Chondrocyte (in vitro differentiated cells): ENCODE results near the gene CCT5. TPM values are rescaled to one million over a fixed set of nuclear protein-coding genes. Genes with fewer than 3 reads are reported as not detected.

ENCODE experiments used
- DNase-seq: peaks from one replicate; pipeline ENCODE4 v3.0.0; 2021; ENCODE audit warnings: mixed read lengths, low spot score
- H3K27ac Mint-ChIP-seq: one replicate; pipeline ENCODE4 v1.8.0; 2021; ENCODE audit warnings: mild to moderate bottlenecking, moderate library complexity, mixed read lengths; ENCODE audit not compliant: unreplicated experiment
- H3K27me3 Mint-ChIP-seq: 2 replicates; pipeline ENCODE4 v1.8.0; 2021; ENCODE audit warnings: low read depth, mixed read lengths
- H3K36me3 Mint-ChIP-seq: 2 replicates; pipeline ENCODE4 v1.8.0; 2021; ENCODE audit warnings: low read depth, mixed read lengths
- H3K4me1 Mint-ChIP-seq: 2 replicates; pipeline ENCODE4 v1.8.0; 2021; ENCODE audit warnings: low read depth, mild to moderate bottlenecking, mixed read lengths
- H3K4me3 Mint-ChIP-seq: one replicate; pipeline ENCODE4 v1.8.0; 2021; ENCODE audit warnings: mild to moderate bottlenecking, moderate library complexity, mixed read lengths; ENCODE audit not compliant: unreplicated experiment
- H3K9me3 Mint-ChIP-seq: 2 replicates; pipeline ENCODE4 v1.8.0; 2021; ENCODE audit warnings: low read depth, mixed read lengths
- total RNA-seq: library from RNA; stranded (reverse); gene quantifications from 3 replicates; pipeline ENCODE4 v1.2.1, GENCODE V29; 2021
- TF ChIP-seq, protein P1 (sequence below): fragments of 200-600 bp; sonication (generic); IDR thresholded peaks from 2 replicates; pipeline ENCODE4 v1.5.0; 2021; ENCODE audit warnings: antibody characterized with exemption, mild to moderate bottlenecking, moderate library complexity

The CCT5 gene
- total RNA-seq, 1 donor from 2014 or later, result 161 TPM

DNA sequence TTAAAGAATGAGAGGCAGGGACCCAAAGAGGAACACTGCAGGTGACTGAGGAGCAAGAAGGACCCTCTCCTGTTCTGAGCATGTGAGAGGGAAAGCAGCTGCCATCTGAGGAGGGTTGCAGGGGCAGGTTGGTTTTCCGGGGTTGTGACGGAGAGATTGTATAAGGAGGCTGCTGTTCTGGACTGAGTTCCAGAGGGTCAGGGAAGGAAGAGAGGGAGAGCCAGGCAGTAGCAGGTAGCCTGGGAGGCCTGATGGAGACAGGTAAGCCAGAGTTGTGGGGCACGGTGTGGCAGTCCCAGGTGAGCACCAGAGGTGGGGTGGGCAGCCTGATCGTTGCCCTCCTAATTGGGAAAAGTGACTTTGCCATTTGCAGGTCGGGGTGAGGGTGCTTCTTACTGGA lies 9.8 kb downstream of the CCT5 start:
- H3K27me3 Mint-ChIP-seq, result no peaks in the 10 kb centered on the region
- DNase-seq, result no peak
- H3K4me1 Mint-ChIP-seq, result no peaks in the 10 kb centered on the region
- H3K4me3 Mint-ChIP-seq, result no peak overlapping the region
- no peaks in the 10 kb centered on the region for H3K9me3 Mint-ChIP-seq
- TF ChIP-seq, protein P1, sequence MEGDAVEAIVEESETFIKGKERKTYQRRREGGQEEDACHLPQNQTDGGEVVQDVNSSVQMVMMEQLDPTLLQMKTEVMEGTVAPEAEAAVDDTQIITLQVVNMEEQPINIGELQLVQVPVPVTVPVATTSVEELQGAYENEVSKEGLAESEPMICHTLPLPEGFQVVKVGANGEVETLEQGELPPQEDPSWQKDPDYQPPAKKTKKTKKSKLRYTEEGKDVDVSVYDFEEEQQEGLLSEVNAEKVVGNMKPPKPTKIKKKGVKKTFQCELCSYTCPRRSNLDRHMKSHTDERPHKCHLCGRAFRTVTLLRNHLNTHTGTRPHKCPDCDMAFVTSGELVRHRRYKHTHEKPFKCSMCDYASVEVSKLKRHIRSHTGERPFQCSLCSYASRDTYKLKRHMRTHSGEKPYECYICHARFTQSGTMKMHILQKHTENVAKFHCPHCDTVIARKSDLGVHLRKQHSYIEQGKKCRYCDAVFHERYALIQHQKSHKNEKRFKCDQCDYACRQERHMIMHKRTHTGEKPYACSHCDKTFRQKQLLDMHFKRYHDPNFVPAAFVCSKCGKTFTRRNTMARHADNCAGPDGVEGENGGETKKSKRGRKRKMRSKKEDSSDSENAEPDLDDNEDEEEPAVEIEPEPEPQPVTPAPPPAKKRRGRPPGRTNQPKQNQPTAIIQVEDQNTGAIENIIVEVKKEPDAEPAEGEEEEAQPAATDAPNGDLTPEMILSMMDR, result no peak
- peak overlapping the region; percentile 41 for H3K27ac Mint-ChIP-seq
- peaks cover 57% of the 10 kb centered on the region for H3K36me3 Mint-ChIP-seq

DNA sequence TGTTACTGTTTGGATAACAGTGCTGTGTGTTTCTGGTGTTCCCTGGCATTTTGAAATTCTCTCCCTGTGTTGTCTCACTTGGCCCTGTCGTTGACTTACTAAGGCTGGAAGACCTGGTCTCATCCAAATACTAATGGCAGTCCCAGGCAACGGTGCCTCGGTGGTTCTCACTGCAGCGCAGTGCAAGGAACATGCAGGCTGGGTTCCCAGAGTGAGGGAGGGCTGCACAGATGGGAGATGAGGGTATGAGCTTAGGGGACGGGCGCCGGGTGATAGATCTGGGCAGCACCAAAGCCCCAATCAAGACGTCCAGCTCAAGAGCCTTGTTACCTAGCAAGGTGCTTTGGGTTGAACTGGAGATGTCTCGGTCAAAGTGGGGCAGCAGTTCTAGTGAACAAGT lies 11.0 kb downstream of the CCT5 start:
- peak; percentile 68 for DNase-seq
- Mint-ChIP-seq H3K27ac (no peak overlapping the region), H3K27me3 (no peaks in the 10 kb centered on the region), H3K36me3 (peaks cover 50% of the 10 kb centered on the region), H3K9me3 (no peaks in the 10 kb centered on the region), H3K4me3 (no peak overlapping the region), H3K4me1 (no peaks in the 10 kb centered on the region)
- TF ChIP-seq, protein P1, result no peak

DNA sequence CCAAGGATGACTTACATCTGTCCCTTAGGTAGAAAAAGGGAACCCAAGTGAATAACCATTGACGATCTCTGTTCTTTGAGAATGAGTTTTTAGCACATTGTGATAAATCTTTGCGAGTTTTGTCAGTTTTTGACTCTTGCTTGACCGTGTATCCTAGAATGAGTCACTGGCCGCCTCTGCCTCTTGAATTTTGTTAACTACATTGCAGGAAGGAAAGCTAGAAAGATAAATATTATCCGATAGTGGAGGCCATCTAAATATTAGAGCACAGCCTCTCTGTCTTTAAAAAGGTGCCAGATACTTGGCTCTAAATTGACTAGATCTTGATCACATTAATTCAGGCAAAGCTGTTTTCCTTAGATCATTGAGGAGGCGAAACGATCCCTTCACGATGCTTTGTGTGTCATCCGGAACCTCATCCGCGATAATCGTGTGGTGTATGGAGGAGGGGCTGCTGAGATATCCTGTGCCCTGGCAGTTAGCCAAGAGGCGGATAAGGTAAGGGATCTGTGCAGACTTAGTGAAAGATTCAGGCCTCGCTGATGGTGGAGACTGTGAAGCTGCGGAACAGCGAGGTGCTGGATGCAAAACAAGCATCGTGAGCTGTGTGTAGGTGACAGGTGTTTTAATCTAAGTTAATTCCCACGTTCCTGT lies 12.2 kb downstream of the CCT5 start:
- peak; percentile 50 for DNase-seq

DNA sequence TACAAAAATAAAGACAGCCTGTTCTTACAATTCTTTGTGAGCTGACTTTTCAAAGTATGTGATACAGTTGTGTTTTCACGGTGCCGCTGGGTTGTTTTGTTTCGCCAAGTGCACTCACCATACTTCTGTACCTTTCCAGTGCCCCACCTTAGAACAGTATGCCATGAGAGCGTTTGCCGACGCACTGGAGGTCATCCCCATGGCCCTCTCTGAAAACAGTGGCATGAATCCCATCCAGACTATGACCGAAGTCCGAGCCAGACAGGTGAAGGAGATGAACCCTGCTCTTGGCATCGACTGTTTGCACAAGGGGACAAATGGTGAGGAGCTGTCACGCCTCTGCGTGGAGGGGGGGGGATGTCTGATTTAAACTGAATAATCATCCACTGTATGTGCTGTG lies 12.9 kb downstream of the CCT5 start:
- H3K27ac Mint-ChIP-seq, result no peak overlapping the region
- H3K9me3 Mint-ChIP-seq, result no peaks in the 10 kb centered on the region

More for the DNA sequence above, 12.2 kb downstream of the CCT5 start:
- TF ChIP-seq, protein P1, result no peak
- H3K36me3 Mint-ChIP-seq, result peaks cover 47% of the 10 kb centered on the region
- no peak overlapping the region for H3K27ac Mint-ChIP-seq
- no peaks in the 10 kb centered on the region for H3K9me3 Mint-ChIP-seq
- H3K4me3 Mint-ChIP-seq, result no peak overlapping the region
- H3K27me3 Mint-ChIP-seq, result no peaks in the 10 kb centered on the region
- H3K4me1 Mint-ChIP-seq, result peaks cover 1% of the 10 kb centered on the region

DNA sequence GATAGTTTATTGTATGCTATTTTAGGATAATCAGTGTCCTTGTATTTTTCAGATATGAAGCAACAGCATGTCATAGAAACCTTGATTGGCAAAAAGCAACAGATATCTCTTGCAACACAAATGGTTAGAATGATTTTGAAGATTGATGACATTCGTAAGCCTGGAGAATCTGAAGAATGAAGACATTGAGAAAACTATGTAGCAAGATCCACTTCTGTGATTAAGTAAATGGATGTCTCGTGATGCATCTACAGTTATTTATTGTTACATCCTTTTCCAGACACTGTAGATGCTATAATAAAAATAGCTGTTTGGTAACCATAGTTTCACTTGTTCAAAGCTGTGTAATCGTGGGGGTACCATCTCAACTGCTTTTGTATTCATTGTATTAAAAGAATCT lies 14.5 kb downstream of the CCT5 start:
- Mint-ChIP-seq H3K27ac (no peak overlapping the region), H3K9me3 (no peaks in the 10 kb centered on the region), H3K36me3 (peaks cover 30% of the 10 kb centered on the region), H3K4me1 (peaks cover 18% of the 10 kb centered on the region), H3K27me3 (no peaks in the 10 kb centered on the region), H3K4me3 (no peak overlapping the region)
- TF ChIP-seq, protein P1, result no peak
- no peak for DNase-seq

More for the DNA sequence above, 12.9 kb downstream of the CCT5 start:
- Mint-ChIP-seq H3K27me3 (no peaks in the 10 kb centered on the region), H3K4me3 (no peak overlapping the region), H3K4me1 (peaks cover 9% of the 10 kb centered on the region), H3K36me3 (peaks cover 43% of the 10 kb centered on the region)
- DNase-seq, result no peak
- TF ChIP-seq, protein P1, result no peak
